Measurements from ENCODE around the gene VDR.

- TF ChIP-seq CTCF (IDR thresholded peaks at IDR 0.05) (no peak), POLR2A (IDR thresholded peaks at IDR 0.05) (no peak)
Measured at GRCh38 chr12:47858511-47859266, 46.1 kb downstream of the VDR start.
